Lower leg skin (tissue), 4 donors: ENCODE data around the gene ZMYND8. TPM values are rescaled to one million over a fixed set of nuclear protein-coding genes. Genes with fewer than 3 reads are reported as not detected.
A peak's percentile ranks its signal among the peaks of the same experiment; 100 is the strongest.

Source experiments
- DNase-seq, 2 donors: peaks; one replicate each; pipeline ENCODE4 v3.0.0-alpha.2; 2019; ENCODE audit warnings: low spot score in 2 of 2
- H3K4me3 ChIP-seq: fragments of 200-600 bp; sonication (generic); 2 replicates; pipeline ENCODE4 v1.5.1; 2017; ENCODE audit warnings: mild to moderate bottlenecking, low read depth; ENCODE audit not compliant: poor library complexity, severe bottlenecking
- CTCF ChIP-seq, 3 donors: fragments of 450-650 bp; IDR thresholded peaks; one replicate each; pipeline ENCODE4 v1.5.1; 2016; ENCODE audit warnings: antibody characterized with exemption in 3 of 3, mild to moderate bottlenecking in 3 of 3, moderate library complexity in 2 of 3
- POLR2A ChIP-seq, 2 donors: fragments of 450-650 bp; IDR thresholded peaks; one replicate each; pipeline ENCODE4 v1.6.1; 2016 to 2017; ENCODE audit warnings: antibody characterized with exemption in 2 of 2, mild to moderate bottlenecking in 1 of 2, moderate library complexity in 1 of 2
- WGBS, 2 donors: methylation state at CpG; one replicate each; pipeline ENCODE4 v1.1.5; 2018; 5-methylcytosine and 5-hydroxymethylcytosine counted together
- intact Hi-C: fragments of 100-400 bp; cut with DNase I; formaldehyde crosslinking; loops from one replicate; pipeline ENCODE4 v1.15.0; 2023; ENCODE audit warnings: low total_unique reads
- total RNA-seq, 4 donors: library from RNA; depleted of rRNA; stranded (reverse); fragments of >200 nt; gene quantifications; one replicate each; pipeline ENCODE4 v1.1.0, GENCODE V29; 2016

ZMYND8 gene
- total RNA-seq, 4 donors from 2014 or later, result 42.2 to 79.0 (median 65.4) TPM

GRCh38 chr20:47196091-47197081 lies 160.1 kb downstream of the ZMYND8 start:
- DNase-seq, result peak; percentile 39 to 92
- H3K4me3 ChIP-seq, result no peak overlapping the region
- TF ChIP-seq POLR2A (IDR thresholded peaks at IDR 0.05) (no peak), CTCF (IDR thresholded peaks at IDR 0.05) (peak in 1 of 3 donors; percentile 82)
- WGBS, 2 donors, result 41 to 46% methylated on average over 31 to 33 of the region's 34 CpGs
- intact Hi-C loops, result no loop called here

GRCh38 chr20:47195573-47195972 lies 160.9 kb downstream of the ZMYND8 start:
- intact Hi-C loops, result no loop called here
- WGBS, 2 donors, result 66 to 75% methylated on average over 9 of the region's 9 CpGs
- H3K4me3 ChIP-seq, result no peak overlapping the region

GRCh38 chr20:47191956-47192355 lies 164.5 kb downstream of the ZMYND8 start:
- no peak overlapping the region for H3K4me3 ChIP-seq
- TF ChIP-seq CTCF (IDR thresholded peaks at IDR 0.05) (no peak), POLR2A (IDR thresholded peaks at IDR 0.05) (no peak)
- 83 to 89% methylated on average over 3 of the region's 3 CpGs for WGBS, 2 donors
- intact Hi-C loops, result no loop called here
- no peak for DNase-seq

More at GRCh38 chr20:47195573-47195972, 160.9 kb downstream of the ZMYND8 start:
- TF ChIP-seq CTCF (IDR thresholded peaks at IDR 0.05) (no peak), POLR2A (IDR thresholded peaks at IDR 0.05) (no peak)
- no peak for DNase-seq

- intact Hi-C loops, result no loop called here
- DNase-seq, result no peak
- TF ChIP-seq CTCF (IDR thresholded peaks at IDR 0.05) (no peak), POLR2A (IDR thresholded peaks at IDR 0.05) (no peak)
- WGBS, 2 donors, result 50 to 59% methylated on average over 1 of the region's 1 CpG
- no peak overlapping the region for H3K4me3 ChIP-seq
Measured at GRCh38 chr20:47191074-47191673, 165.3 kb downstream of the ZMYND8 start.

- no peak for DNase-seq
- 56 to 60% methylated on average over 11 of the region's 11 CpGs for WGBS, 2 donors
- H3K4me3 ChIP-seq, result no peak overlapping the region
- intact Hi-C loops, result no loop called here
- no peak for TF ChIP-seq CTCF (IDR thresholded peaks at IDR 0.05)
- no peak for TF ChIP-seq POLR2A (IDR thresholded peaks at IDR 0.05)
Measured at GRCh38 chr20:47189060-47189459, 167.4 kb downstream of the ZMYND8 start.
